Smooth muscle cell (in vitro differentiated cells): ENCODE results near the gene SND1. TPM values are rescaled to one million over a fixed set of nuclear protein-coding genes. Genes with fewer than 3 reads are reported as not detected.

ENCODE experiments used
- DNase-seq: peaks from one replicate; lab custom pipeline; 2025; ENCODE audit not compliant: unreplicated experiment; lab: John Stamatoyannopoulos, UW
- H2AFZ ChIP-seq: fragments of 200-600 bp; sonication (generic); 2 replicates; pipeline ENCODE4 v1.6.0; 2016; ENCODE audit warnings: antibody characterized with exemption, low read depth, mild to moderate bottlenecking
- H3F3A ChIP-seq: fragments of 200-600 bp; sonication (generic); 2 replicates; pipeline ENCODE4 v1.6.0; 2017; ENCODE audit warnings: antibody characterized with exemption, low read depth
- H3K27ac ChIP-seq: fragments of 200-600 bp; sonication (generic); 2 replicates; pipeline ENCODE4 v1.5.1; 2016; ENCODE audit warnings: low read depth, mild to moderate bottlenecking
- H3K27me3 ChIP-seq: fragments of 200-600 bp; sonication (generic); 2 replicates; pipeline ENCODE4 v1.6.1; 2016; ENCODE audit warnings: low read depth, mild to moderate bottlenecking
- H3K36me3 ChIP-seq: fragments of 200-600 bp; sonication (generic); 2 replicates; pipeline ENCODE4 v1.5.1; 2016; ENCODE audit warnings: low read depth
- H3K4me1 ChIP-seq: fragments of 200-600 bp; sonication (generic); 2 replicates; pipeline ENCODE4 v1.5.1; 2016; ENCODE audit warnings: low read depth
- H3K4me2 ChIP-seq: fragments of 200-600 bp; sonication (generic); 2 replicates; pipeline ENCODE4 v1.6.0; 2016; ENCODE audit warnings: mild to moderate bottlenecking
- H3K4me3 ChIP-seq: fragments of 200-600 bp; sonication (generic); 2 replicates; pipeline ENCODE4 v1.5.1; 2016; ENCODE audit warnings: mild to moderate bottlenecking
- H3K79me2 ChIP-seq: fragments of 200-600 bp; sonication (generic); 2 replicates; pipeline ENCODE4 v1.6.0; 2016; ENCODE audit warnings: low read depth, mild to moderate bottlenecking
- H3K9ac ChIP-seq: fragments of 200-600 bp; sonication (generic); 2 replicates; pipeline ENCODE4 v1.6.0; 2016; ENCODE audit warnings: low read depth
- H3K9me3 ChIP-seq: fragments of 200-600 bp; sonication (generic); replicated peaks from 2 replicates; pipeline ENCODE4 v1.5.1; 2016; ENCODE audit warnings: low read depth
- H4K20me1 ChIP-seq: fragments of 200-600 bp; sonication (generic); 2 replicates; pipeline ENCODE4 v1.6.0; 2016; ENCODE audit warnings: low read depth
- WGBS: methylation state at CpG from one replicate; pipeline ENCODE4 v1.1.7; 2016; ENCODE audit warnings: low lambda C conversion rate; 5-methylcytosine and 5-hydroxymethylcytosine counted together
- polyA plus RNA-seq: library from polyadenylated mRNA; unstranded; fragments of >200 nt; fragmentation: Nextera tagmentation; extraction: Ambion mirVana; gene quantifications from 2 replicates; pipeline ENCODE4 v1.2.1, GENCODE V29; 2016
- total RNA-seq: library from RNA; depleted of rRNA; stranded (reverse); fragments of >200 nt; gene quantifications from 2 replicates; pipeline ENCODE4 v1.2.3, GENCODE V29; 2014
- TF ChIP-seq, protein P1 (sequence below): fragments of 200-600 bp; sonication (generic); IDR thresholded peaks from 2 replicates; pipeline ENCODE4 v1.5.1; 2017; ENCODE audit warnings: borderline replicate concordance, mild to moderate bottlenecking, antibody characterized with exemption; ENCODE audit not compliant: insufficient read depth, poor library complexity, severe bottlenecking

SND1 gene
- total and polyA plus RNA-seq, 2 experiments from 2014 or later = 129 to 136 TPM

DNA sequence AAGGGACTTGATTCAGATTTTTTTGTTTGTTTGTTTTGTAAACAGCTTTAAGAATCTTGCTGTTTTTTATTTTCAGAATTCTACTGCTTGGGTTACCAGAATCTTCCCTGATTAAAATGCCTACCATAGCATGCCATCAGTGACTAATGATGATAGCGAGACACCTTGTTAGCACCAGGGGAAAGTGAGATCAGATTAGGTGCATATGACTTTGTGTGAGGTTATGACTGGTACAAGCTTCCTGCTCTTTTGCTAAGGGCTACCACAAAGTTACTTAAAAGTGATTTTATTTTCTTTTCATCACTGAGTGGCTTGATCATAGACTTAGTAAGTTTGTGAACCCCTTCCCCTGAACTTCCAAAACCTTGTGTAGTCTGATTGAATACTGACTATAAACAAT is 93.5 kb downstream of the SND1 start:
- H3K9ac ChIP-seq = no peak overlapping the region
- no peaks in the 10 kb centered on the region for H3K9me3 ChIP-seq
- H3K27ac ChIP-seq = no peak overlapping the region
- H3K36me3 ChIP-seq = no peaks in the 10 kb centered on the region
- no peaks in the 10 kb centered on the region for H3K4me1 ChIP-seq
- no peak for DNase-seq
- H2AFZ ChIP-seq = no peak overlapping the region
- H4K20me1 ChIP-seq = peaks cover 100% of the 10 kb centered on the region
- H3K27me3 ChIP-seq = no peaks in the 10 kb centered on the region
- H3K79me2 ChIP-seq = peaks cover 83% of the 10 kb centered on the region
- TF ChIP-seq, protein P1, sequence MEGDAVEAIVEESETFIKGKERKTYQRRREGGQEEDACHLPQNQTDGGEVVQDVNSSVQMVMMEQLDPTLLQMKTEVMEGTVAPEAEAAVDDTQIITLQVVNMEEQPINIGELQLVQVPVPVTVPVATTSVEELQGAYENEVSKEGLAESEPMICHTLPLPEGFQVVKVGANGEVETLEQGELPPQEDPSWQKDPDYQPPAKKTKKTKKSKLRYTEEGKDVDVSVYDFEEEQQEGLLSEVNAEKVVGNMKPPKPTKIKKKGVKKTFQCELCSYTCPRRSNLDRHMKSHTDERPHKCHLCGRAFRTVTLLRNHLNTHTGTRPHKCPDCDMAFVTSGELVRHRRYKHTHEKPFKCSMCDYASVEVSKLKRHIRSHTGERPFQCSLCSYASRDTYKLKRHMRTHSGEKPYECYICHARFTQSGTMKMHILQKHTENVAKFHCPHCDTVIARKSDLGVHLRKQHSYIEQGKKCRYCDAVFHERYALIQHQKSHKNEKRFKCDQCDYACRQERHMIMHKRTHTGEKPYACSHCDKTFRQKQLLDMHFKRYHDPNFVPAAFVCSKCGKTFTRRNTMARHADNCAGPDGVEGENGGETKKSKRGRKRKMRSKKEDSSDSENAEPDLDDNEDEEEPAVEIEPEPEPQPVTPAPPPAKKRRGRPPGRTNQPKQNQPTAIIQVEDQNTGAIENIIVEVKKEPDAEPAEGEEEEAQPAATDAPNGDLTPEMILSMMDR = no peak
- 88% methylated on average over 1 of the region's 1 CpG for WGBS
- no peaks in the 10 kb centered on the region for H3F3A ChIP-seq
- no peak overlapping the region for H3K4me3 ChIP-seq
- H3K4me2 ChIP-seq = no peak overlapping the region

DNA sequence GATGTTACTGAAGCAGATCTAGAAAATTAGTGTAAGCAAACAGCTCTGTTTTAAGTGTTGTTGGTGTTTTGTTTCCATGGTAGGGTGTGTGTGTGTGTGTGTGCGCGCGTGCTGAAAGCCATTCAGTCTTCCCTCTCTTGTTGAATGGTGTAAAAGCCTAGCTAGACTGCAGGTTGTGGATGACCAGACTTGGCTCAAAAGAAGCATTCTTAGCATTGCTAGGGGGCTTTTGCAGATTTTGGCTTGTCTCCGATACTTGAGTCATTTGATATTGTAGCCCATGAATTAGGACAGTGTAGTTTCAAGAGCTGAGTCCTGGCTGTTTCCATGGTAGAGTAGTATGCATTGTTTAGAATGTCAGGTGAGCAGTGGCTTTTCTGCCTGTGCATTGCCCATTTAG is 99.1 kb downstream of the SND1 start:
- no peak overlapping the region for H3K9ac ChIP-seq
- WGBS = 95% methylated on average over 4 of the region's 4 CpGs
- no peak overlapping the region for H2AFZ ChIP-seq
- H3K4me2 ChIP-seq = no peak overlapping the region
- H3K27ac ChIP-seq = no peak overlapping the region
- H3K9me3 ChIP-seq = no peaks in the 10 kb centered on the region
- H3F3A ChIP-seq = no peaks in the 10 kb centered on the region
- H3K27me3 ChIP-seq = no peaks in the 10 kb centered on the region
- TF ChIP-seq, protein P1 = no peak
- peaks cover 100% of the 10 kb centered on the region for H4K20me1 ChIP-seq
- no peak overlapping the region for H3K4me3 ChIP-seq
- H3K79me2 ChIP-seq = peaks cover 89% of the 10 kb centered on the region
- DNase-seq = no peak
- H3K36me3 ChIP-seq = no peaks in the 10 kb centered on the region
- peaks cover 4% of the 10 kb centered on the region for H3K4me1 ChIP-seq

DNA sequence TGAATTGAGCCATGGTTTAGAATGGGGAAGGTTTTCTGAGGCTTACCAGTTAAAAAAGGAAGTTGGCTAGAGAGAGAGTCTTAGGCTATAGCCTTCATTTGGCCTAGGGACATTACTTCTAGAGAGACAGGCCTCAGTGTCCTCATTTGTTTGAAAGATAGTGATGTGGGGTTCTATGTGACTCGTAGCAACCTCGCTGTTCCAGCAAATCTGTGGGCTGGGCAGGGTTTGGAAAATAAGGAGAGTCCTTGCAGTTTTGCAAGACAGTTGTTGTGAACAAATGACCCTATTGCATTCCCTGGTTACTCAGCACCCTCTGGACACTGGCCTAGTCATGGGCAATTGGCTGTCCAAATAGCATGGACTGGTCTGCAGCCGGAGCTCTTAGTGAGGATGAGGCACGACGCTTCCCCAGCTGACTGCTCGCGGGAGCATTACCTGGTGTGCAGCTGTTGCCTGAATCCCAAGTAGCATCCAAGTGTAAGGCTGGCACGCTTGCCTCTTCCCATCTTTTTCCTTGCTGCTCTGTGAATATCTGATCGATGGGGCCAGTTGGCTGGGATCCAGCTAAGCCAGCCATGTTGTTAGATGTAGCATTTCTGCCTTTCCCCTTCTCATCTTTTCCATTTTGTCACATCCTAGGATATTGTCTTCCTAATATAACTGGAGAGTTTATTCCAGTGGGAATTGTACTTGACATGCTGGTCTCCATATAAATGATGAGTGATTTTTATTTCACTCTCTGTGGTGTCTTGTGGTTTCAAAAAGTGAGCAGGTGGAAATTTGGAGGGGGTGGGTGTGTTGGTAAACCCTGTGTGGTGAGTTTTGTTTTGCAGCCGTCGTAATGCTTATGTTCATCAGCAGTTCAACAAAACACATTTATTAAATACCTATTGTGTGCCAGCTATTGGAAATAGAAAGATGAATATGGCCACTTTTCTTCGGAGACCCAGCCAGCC is 99.8 kb downstream of the SND1 start:
- Histone ChIP-seq H3K4me2 (no peak overlapping the region), H3F3A (no peaks in the 10 kb centered on the region), H2AFZ (no peak overlapping the region), H3K79me2 (peaks cover 90% of the 10 kb centered on the region), H3K9me3 (no peaks in the 10 kb centered on the region), H3K4me3 (no peak overlapping the region), H3K27me3 (no peaks in the 10 kb centered on the region), H3K9ac (no peak overlapping the region), H3K4me1 (peaks cover 4% of the 10 kb centered on the region), H3K27ac (no peak overlapping the region), H4K20me1 (peaks cover 100% of the 10 kb centered on the region), H3K36me3 (no peaks in the 10 kb centered on the region)
- WGBS = 95% methylated on average over 12 of the region's 12 CpGs
- DNase-seq = no peak
- TF ChIP-seq, protein P1 = no peak
